GM18505 (cell line): ENCODE measurements around the gene LIN28B.
"Not testable (repeated sequence)": the region's sequence is repeated elsewhere in the genome, so short reads cannot be mapped to it uniquely, and the experiment has no call there.

Experiments used
- ATAC-seq: cut with Tn5 transposase; IDR thresholded peaks from one replicate; pipeline ENCODE4 v1.9.1; 2021; ENCODE audit not compliant: unreplicated experiment
- POLR2A ChIP-seq: IDR thresholded peaks from 4 replicates; pipeline ENCODE4 v1.6.1; 2011; ENCODE audit warnings: borderline replicate concordance; ENCODE audit not compliant: insufficient read depth, insufficient read length; ENCODE audit errors: extremely low read depth

Gene LIN28B

DNA sequence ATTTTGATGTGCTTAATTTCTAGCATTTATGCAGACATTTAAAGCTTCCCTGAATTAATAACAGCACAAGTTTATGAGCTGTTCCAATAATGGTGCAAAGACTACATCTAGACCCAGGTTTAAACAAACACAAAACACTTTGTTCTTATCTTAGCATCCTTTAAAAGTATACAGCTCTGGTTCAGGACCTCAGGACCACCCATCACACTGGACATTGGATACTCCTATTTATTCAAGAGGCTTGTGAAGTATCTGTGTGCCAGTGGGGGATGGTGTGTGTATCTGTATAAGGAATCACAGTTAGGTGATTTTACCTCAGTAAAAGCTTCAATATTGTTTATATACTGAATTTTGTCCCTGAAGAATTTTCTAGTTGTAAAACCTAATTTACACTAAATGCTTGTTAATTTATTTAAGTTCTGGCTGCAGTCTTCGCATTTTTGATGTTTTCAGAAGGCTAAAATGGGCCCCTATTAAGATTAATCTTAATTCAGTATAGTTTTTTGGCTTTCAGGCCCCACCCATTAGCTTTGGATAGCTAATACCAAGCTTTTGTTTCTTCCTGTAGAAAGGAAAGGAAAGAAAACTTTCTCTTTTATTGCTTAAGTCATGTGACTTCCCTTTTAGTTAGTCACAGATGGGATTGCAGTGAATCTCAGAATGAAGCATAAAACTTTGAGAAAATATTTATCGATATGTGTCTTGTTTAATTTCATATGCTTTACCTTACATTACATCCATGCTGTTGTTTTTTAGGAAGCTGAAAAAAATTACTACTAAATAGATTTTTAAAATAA lies 13.1 kb downstream of the LIN28B start:
- no peak for TF ChIP-seq POLR2A
- no peak for ATAC-seq

DNA sequence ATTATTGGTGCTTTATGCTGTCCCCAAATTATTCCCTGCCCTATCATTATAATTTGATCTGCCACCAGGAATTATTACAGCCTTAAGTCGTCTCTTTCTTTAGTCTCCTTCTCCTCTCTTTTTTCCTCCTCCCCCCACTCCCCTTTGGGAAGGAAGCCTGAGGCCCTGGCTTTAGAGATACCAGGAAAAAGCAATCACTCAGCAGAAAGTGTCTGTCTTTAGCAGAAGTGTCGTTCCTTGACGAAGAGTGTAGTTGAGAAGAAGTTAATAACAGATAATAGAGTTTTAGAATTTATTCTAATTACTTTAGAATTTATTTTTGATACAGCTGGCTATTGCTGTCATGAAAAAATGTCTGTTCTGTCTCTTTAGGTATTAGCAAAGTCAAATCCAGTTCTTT lies 16.5 kb downstream of the LIN28B start:
- no peak for TF ChIP-seq POLR2A

DNA sequence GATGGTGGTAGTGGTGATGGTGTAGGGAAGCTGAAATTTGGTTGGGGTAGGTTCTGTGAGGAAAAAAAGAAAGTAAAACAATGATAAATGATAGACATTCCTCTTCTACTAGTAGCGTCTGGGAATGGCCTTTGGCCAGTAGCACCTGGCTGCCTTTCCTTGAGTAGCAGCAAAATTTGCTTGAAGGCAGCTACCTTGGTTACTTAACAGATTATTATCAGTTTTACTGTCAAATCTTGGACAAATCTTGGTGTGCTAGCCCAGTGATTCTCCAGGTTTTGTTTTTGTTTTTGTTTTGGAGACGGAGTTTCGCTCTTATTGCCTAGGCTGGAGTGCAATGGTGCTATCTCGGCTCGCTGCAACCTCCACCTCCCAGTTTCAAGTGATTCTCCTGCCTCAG lies 26.4 kb downstream of the LIN28B start:
- no peak for ATAC-seq
- no peak for TF ChIP-seq POLR2A

More for the DNA sequence above, 16.5 kb downstream of the LIN28B start:
- no peak for ATAC-seq

DNA sequence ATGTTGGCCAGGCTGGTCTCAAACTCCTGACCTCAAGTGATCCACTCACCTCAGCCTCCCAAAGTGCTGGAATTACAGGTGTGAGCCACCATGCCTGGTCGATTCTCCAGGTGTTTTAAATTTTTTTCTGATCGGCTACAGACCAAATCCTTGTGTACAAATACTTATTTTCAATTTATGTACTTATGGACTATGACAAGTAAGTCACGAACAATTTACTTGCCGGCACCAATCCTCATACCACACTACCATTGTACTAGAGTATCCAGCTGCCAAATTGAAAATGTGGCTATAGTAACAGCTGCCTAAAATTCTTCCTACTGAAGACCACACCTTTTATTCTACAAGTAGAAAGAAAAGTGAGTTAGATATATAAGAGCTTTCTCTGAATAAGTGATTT lies 26.9 kb downstream of the LIN28B start:
- no peak for TF ChIP-seq POLR2A
- ATAC-seq, result no peak

DNA sequence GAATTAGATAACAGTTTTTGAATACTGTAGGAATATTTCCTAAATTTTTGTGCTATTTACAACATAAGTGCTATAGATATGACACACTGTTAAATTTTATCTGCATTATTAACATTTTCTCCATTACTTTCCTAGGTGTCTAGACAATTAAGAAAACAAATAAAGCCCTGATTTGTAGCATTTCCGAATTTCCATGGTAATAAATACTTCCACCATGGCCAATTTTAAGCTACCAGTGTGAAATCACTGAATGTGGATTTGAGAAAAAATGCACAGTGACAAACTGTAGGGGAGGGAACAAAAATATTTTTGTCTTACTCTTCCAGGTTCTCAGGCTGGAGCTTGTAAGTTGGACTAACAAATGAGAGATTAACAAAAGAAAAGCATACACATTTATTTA lies 27.9 kb downstream of the LIN28B start:
- ATAC-seq, result no peak
- TF ChIP-seq POLR2A, result no peak

DNA sequence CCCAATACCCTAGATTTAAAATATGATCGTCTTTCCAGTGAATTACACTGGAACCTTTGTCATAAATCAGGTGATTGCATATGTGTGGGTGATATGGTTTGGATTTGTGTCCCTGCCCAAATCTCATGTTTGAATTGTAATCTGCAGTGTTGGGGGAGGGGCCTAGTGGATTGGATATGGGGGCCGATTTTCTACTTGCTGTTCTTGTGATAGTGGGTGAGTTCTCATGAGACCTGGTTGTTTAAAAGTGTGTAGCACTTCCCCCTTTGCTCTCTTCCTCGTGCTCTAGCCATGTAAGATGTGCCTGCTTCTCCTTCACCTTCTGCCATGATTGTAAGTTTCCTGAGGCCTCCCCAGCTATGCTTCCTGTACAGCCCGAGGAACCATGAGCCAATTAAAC lies 29.0 kb downstream of the LIN28B start:
- ATAC-seq, result not testable (repeated sequence)

DNA sequence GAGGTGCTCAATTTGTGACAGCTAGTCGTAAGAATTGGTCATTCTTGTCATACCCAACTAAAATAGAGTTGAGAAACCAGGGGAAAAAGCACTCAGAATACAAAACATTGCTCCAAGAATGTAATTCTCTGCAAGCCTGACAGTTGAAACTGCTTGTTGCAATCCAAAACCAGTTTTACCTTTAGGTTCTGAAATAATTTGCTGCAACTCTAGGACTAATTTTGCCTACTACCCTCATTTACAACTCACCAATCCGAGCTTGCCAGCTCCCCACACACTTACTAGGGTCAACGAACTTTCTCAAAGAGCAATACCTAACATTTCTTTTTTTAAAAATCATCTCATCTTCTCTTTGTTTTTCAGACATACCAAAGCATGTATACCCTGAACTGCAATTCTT lies 29.7 kb downstream of the LIN28B start:
- ATAC-seq, result no peak
- TF ChIP-seq POLR2A, result no peak

DNA sequence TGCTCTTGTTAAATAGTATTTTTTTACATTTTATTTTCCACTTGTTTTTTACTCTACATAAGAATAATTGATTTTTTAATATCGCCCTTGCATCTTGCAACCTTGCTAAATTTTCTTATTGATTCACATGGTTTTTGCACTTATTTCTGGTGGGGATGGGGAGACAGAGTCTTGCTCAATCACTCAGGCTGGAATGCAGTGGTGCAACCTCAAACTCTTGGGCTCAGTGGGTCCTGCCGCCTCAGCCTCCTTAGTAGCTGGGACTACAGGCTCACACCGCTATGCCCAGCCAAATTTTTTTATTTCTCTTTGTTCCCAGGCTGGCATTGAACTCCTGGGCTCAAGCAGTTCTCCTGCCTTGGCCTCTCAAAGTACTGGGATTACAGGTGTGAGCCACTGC lies 30.3 kb downstream of the LIN28B start:
- ATAC-seq, result no peak

DNA sequence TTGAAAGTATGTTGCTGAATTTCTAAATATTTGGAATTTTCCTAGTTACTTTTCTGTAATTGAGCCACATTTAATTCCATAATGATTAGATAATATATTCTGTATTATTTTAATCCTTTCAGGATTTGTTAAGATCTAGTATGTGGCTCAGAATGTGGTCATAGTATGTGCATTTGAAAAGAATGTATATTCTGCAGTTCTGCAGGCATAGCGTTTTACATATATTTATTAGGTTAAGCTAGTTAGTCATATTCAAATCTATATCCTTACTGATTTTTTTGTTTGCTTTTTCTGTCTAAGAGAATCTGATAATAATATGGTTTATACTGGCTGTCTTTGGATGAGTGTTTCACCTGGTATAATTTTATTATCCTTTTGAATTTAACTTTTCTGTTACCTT lies 33.2 kb downstream of the LIN28B start:
- ATAC-seq, result no peak
- no peak for TF ChIP-seq POLR2A

More for the DNA sequence above, 30.3 kb downstream of the LIN28B start:
- no peak for TF ChIP-seq POLR2A

DNA sequence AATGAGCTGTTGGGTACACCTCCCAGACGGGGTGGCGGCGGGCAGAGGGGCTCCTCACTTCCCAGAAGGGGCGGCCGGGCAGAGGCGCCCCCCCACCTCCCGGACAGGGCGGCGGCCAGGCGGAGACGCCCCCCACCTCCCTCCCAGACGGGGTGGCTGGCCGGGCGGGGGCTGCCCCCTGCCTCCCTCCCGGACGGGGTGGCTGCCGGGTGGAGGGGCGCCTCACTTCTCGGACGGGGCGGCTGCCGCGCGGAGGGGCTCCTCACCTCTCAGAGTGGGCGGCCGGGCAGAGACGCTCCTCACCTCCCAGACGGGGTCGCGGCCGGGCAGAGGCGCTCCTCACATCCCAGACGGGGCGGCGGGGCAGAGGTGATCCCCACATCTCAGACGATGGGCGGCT lies 34.2 kb downstream of the LIN28B start:
- ATAC-seq, result not testable (repeated sequence)

DNA sequence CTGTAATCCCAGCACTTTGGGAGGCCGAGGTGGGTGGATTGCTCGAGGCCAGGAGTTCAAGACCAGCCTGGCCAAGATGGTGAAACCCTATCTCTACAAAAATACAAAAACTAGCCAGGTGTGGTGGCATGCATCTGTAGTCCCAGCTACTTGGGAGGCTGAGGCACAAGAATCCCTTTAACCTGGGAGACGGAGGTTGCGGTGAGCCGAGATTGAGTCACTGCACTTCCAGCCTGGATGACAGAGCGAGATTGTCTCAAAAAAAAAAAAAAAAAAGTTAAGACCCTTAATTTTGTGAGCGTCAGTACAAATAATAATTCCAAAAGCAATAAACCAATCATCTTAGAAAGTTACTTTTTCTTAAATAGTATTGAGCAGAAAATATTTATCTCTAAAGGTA lies 36.7 kb downstream of the LIN28B start:
- not testable (repeated sequence) for ATAC-seq

DNA sequence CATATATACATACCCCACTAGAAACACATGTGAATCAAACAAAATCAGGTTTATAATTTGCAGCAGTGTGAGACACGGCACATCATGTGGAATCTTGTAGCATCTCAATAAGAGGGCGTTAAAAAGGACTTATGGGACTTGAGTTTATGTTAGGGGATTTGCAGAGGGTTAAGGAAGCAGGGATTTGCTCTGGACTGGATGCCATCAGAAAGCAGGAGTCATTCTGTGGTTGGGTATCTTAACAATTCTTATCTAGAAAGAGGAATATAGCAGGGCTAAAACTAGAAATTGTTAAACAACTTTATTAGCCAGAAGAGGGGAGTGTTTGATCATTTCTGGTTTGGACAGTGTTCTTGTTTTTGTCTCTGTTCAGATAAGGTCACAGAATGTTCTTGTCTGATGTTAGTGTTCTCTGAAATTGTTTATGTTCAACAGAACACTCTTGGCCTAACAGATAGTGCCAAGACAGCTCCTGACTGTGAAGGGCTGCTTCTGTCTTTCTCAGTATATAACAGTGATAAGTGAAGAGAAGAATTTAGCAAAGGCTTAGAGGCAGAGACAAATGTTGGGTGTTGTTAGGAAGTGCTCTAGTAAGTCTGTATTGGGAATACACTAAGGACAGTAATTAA lies 39.2 kb downstream of the LIN28B start:
- no peak for TF ChIP-seq POLR2A
- ATAC-seq, result no peak

DNA sequence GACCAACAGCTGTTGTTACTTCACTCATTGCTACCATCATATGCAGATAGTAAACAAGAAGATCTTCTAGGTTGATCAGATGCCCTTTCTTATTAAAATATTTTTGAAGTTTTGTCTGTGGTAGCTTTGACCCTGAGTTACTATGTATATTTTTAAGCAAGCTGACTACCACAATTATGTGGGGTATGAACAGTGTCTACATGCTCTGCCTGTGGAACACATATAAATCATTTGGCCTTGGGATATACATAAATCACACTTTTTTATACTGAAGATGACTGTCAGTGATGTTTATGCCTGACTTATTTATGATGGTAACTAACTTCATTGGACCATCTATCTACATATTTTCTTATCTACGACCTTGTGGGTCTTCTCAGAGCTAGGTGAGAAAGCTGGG lies 44.2 kb downstream of the LIN28B start:
- no peak for TF ChIP-seq POLR2A
- no peak for ATAC-seq

DNA sequence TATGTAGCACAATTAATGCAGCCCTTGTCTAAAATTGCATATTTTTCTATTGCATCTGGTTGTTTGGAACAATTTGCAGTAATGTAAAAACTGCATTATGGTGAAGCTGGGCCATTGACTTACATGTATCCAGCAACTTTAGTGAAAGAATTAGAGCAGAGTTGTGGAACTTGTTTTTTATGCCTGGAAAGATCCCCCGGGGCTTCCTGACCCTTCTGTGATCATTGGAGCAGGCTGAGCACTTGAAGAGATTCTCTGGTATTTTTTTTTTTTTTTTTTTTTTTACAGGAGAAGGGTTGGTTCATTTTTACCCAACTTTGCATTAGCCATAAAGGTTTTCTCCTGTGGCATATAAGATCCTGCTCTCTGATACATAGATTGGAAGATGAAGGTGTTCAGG lies 45.0 kb downstream of the LIN28B start:
- TF ChIP-seq POLR2A, result no peak
- no peak for ATAC-seq

DNA sequence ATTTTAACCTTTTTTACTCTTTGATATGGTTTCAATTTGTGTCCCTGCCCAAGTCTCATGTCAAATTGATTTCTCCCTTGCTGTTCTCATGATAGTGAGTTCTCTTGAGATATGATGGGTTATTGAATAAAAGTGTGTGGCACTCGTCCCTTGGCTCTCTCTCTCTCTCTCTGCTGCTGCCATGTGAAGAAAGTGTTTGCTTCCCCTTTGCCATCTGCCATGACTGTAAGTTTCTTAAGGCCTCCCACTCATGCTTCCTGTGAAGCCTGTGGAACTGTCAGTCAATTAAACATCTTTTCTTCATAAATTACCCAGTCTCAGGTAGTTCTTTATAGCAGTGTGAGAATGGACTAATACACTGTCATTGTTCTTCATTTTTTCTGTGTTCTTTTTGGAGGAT lies 48.5 kb downstream of the LIN28B start:
- ATAC-seq, result no peak
- no peak for TF ChIP-seq POLR2A

DNA sequence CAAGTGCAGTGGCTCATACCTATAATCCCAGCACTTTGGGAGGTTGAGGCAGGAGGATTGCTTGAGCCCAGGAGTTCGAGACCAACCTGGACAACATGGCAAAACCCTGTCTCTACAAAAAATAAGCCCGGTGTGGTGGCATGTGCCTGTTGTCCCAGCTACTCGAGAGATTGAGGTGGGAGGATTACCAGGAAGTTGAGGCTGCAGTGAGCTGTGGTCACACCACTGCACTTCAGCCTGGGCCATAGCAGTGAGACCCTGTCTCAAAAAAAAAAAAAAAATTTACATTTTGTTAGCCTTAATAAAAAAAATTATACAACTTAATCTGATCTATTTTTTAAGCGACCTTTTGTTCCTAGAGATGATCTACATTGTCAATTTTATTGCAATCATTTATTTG lies 56.6 kb downstream of the LIN28B start:
- not testable (repeated sequence) for ATAC-seq
